Measurements from ENCODE around the gene POLR3E. TPM values are rescaled to one million over a fixed set of nuclear protein-coding genes. Genes with fewer than 3 reads are reported as not detected.

Gene POLR3E
- total and polyA plus RNA-seq, 12 donors: 22.3 to 40.7 (median 30.6) TPM

- WGBS, 2 donors: 35% methylated on average over 28 of the region's 28 CpGs
- intact Hi-C loops (cut with DNase I): loop anchor here in 3 of 10 donors (5.0 to 10.0 kb wide), 3 partner anchors 49 to 181 kb away; no protein-coding TSS in a partner anchor
- ATAC-seq: peak in 2 of 8 donors; percentile 5 to 11
Measured at GRCh38 chr16:22375117-22375962, 78.1 kb downstream of the POLR3E start.

GRCh38 chr16:22375963-22376640 lies 78.9 kb downstream of the POLR3E start:
- Histone ChIP-seq H3K4me1 (peaks cover 2 to 38% (median 18%) of the 10 kb centered on the region in 9 donors), H3K36me3 (no peaks in the 10 kb centered on the region), H3K27ac (no peak overlapping the region), H3K4me3 (no peak overlapping the region), H3K9me3 (no peaks in the 10 kb centered on the region), H3K27me3 (no peaks in the 10 kb centered on the region)
- WGBS, 2 donors: 87 to 92% methylated on average over 8 of the region's 8 CpGs
- TF ChIP-seq CTCF (IDR thresholded peaks at IDR 0.05): no peak
- ATAC-seq (no peak), DNase-seq (no peak)
- intact Hi-C loops (cut with DNase I): loop anchor here in 3 of 10 donors (5.0 to 10.0 kb wide), 3 partner anchors 49 to 181 kb away; no protein-coding TSS in a partner anchor

More at GRCh38 chr16:22375117-22375962, 78.1 kb downstream of the POLR3E start:
- Histone ChIP-seq H3K9me3 (no peaks in the 10 kb centered on the region), H3K27ac (peak overlapping the region in 9 of 10 donors; percentile 75 to 91 (median 86)), H3K36me3 (peaks cover 0 to 6% (median 0%) of the 10 kb centered on the region in 9 donors), H3K4me1 (peaks cover 3 to 45% (median 26%) of the 10 kb centered on the region in 9 donors), H3K4me3 (peak overlapping the region; percentile 83 to 97 (median 95)), H3K27me3 (no peaks in the 10 kb centered on the region)
- no peak for DNase-seq
- TF ChIP-seq CTCF (IDR thresholded peaks at IDR 0.05): no peak

GRCh38 chr16:22379656-22380055 lies 82.4 kb downstream of the POLR3E start:
- ATAC-seq: no peak
- no peak for TF ChIP-seq CTCF (IDR thresholded peaks at IDR 0.05)
- H3K4me1 ChIP-seq: peaks cover 0 to 22% (median 6%) of the 10 kb centered on the region in 9 donors
- no peaks in the 10 kb centered on the region for H3K9me3 ChIP-seq
- intact Hi-C loops (cut with DNase I): loop anchor here in 3 of 10 donors (5.0 to 10.0 kb wide), 3 partner anchors 45 to 185 kb away; no protein-coding TSS in a partner anchor
- DNase-seq: no peak
- 97 to 98% methylated on average over 7 of the region's 7 CpGs for WGBS, 2 donors
- H3K4me3 ChIP-seq: no peak overlapping the region
- H3K36me3 ChIP-seq: peaks cover 0 to 10% (median 0%) of the 10 kb centered on the region in 9 donors
- no peaks in the 10 kb centered on the region for H3K27me3 ChIP-seq
- H3K27ac ChIP-seq: no peak overlapping the region

- H3K27ac ChIP-seq: no peak overlapping the region
- peaks cover 0 to 13% (median 0%) of the 10 kb centered on the region in 9 donors for H3K36me3 ChIP-seq
- peak in 2 of 8 donors; percentile 42 to 47 for ATAC-seq
- peaks cover 0 to 15% (median 0%) of the 10 kb centered on the region in 9 donors for H3K4me1 ChIP-seq
- H3K4me3 ChIP-seq: no peak overlapping the region
- H3K9me3 ChIP-seq: no peaks in the 10 kb centered on the region
- no peaks in the 10 kb centered on the region for H3K27me3 ChIP-seq
- WGBS, 2 donors: 86 to 89% methylated on average over 1 of the region's 1 CpG
- intact Hi-C loops (cut with DNase I): no loop called here
- no peak for DNase-seq
- TF ChIP-seq CTCF (IDR thresholded peaks at IDR 0.05): no peak
Measured at GRCh38 chr16:22380529-22380928, 83.3 kb downstream of the POLR3E start.

All from heart right ventricle (tissue), 16 donors.